Measurements from ENCODE around the gene GOT1. TPM values are rescaled to one million over a fixed set of nuclear protein-coding genes. Genes with fewer than 3 reads are reported as not detected.

GOT1 gene
- total RNA-seq, 1 donor from 2014 or later, result 14.5 TPM

Other genes starting within 250 kb of the GOT1 start
- gene HPSE2, start 194.8 kb downstream of the GOT1 start, total RNA-seq, result 0.25 TPM
- gene CNNM1, start 101.3 kb downstream of the GOT1 start, total RNA-seq, result 3.4 TPM
- under 0.01 TPM for gene NKX2-3, start 102.3 kb upstream of the GOT1 start, total RNA-seq
- 15.2 TPM for gene SLC25A28, start 189.8 kb upstream of the GOT1 start, total RNA-seq
- gene ENTPD7, start 228.9 kb upstream of the GOT1 start, total RNA-seq, result 8.6 TPM

All from temporal lobe (tissue), 1 donor.